PC-3 (cell line): ENCODE measurements around the gene AOAH. TPM values are rescaled to one million over a fixed set of nuclear protein-coding genes. Genes with fewer than 3 reads are reported as not detected.

Experiments used
- ATAC-seq: fragments of 200-7000 bp; cut with Tn5 transposase; 2 replicates; pipeline ENCODE4 v1.9.1; 2020; ENCODE audit warnings: mild to moderate bottlenecking, moderate library complexity
- BruUV-seq: library from RNA; stranded (reverse); fragments of 400-500 nt; replicated peaks from 2 replicates; lab custom pipeline; 2021; lab: Mats Ljungman, UMichigan
- CTCF ChIA-PET: fragments of 300-600 bp; sonication (Branson Sonifier 250); formaldehyde crosslinking; loops from one replicate; lab custom pipeline; 2022; ENCODE audit warnings: antibody characterized with exemption; lab: Charles Lee
- POLR2A ChIA-PET: fragments of 300-600 bp; sonication (Branson Sonifier 250); formaldehyde crosslinking; loops from one replicate; lab custom pipeline; 2022; ENCODE audit warnings: antibody characterized with exemption; ENCODE audit not compliant: unreplicated experiment; lab: Charles Lee
- DNase-seq: peaks from one replicate; pipeline ENCODE4 v3.0.0-alpha.2; 2015
- H2AFZ ChIP-seq: fragments of 300-600 bp; sonication (generic); 2 replicates; pipeline ENCODE4 v1.6.0; 2016; ENCODE audit warnings: antibody characterized with exemption, low read length
- H3F3A ChIP-seq: fragments of 300-600 bp; sonication (generic); one replicate; pipeline ENCODE4 v1.6.0; 2017; ENCODE audit warnings: antibody characterized with exemption, low read length, control low read depth, mild to moderate bottlenecking; ENCODE audit not compliant: unreplicated experiment
- H3K27ac ChIP-seq: fragments of 300-600 bp; sonication (generic); 2 replicates; pipeline ENCODE4 v1.5.1; 2016; ENCODE audit warnings: mild to moderate bottlenecking, low read length
- H3K27me3 ChIP-seq: fragments of 300-600 bp; sonication (generic); 2 replicates; pipeline ENCODE4 v1.6.1; 2016; ENCODE audit warnings: low read length, mixed read lengths
- H3K36me3 ChIP-seq: fragments of 300-600 bp; sonication (generic); 2 replicates; pipeline ENCODE4 v1.6.1; 2016; ENCODE audit warnings: low read depth, mixed run types, low read length, mixed read lengths
- H3K4me1 ChIP-seq: fragments of 300-600 bp; sonication (generic); 2 replicates; pipeline ENCODE4 v1.5.1; 2016; ENCODE audit warnings: low read length; ENCODE audit not compliant: insufficient read depth
- H3K4me2 ChIP-seq: fragments of 300-600 bp; sonication (generic); 2 replicates; pipeline ENCODE4 v1.6.0; 2016; ENCODE audit warnings: low read length
- H3K4me3 ChIP-seq: fragments of 300-600 bp; sonication (generic); 2 replicates; pipeline ENCODE4 v1.5.1; 2016; ENCODE audit warnings: mild to moderate bottlenecking, low read length, mixed read lengths
- H3K79me2 ChIP-seq: fragments of 300-600 bp; sonication (generic); 2 replicates; pipeline ENCODE4 v1.6.1; 2017; ENCODE audit warnings: low read length, mixed read lengths
- H3K9ac ChIP-seq: fragments of 300-600 bp; sonication (generic); 2 replicates; pipeline ENCODE4 v1.6.0; 2016; ENCODE audit warnings: mild to moderate bottlenecking, low read length
- H3K9me2 ChIP-seq: fragments of 300-600 bp; sonication (generic); replicated peaks from 2 replicates; pipeline ENCODE4 v1.6.1; 2016; ENCODE audit warnings: mixed run types, low read length, mixed read lengths
- H3K9me3 ChIP-seq: fragments of 300-600 bp; sonication (generic); 2 replicates; pipeline ENCODE4 v1.6.1; 2016; ENCODE audit warnings: low read length, mixed read lengths
- H4K20me1 ChIP-seq: fragments of 300-600 bp; sonication (generic); 2 replicates; pipeline ENCODE4 v1.6.1; 2016; ENCODE audit warnings: low read length, mixed read lengths
- CTCF ChIP-seq: fragments of 300-600 bp; sonication (generic); conservative IDR thresholded peaks from 2 replicates; pipeline ENCODE4 v1.5.1; 2017; ENCODE audit warnings: antibody characterized with exemption, low read depth, mild to moderate bottlenecking, low read length
- EZH2 ChIP-seq: fragments of 300-600 bp; sonication (generic); IDR thresholded peaks from one replicate; pipeline ENCODE4 v1.6.1; 2017; ENCODE audit warnings: antibody characterized with exemption, mild to moderate bottlenecking, low read length; ENCODE audit not compliant: unreplicated experiment
- EZH2phosphoT487 ChIP-seq: fragments of 300-600 bp; sonication (generic); IDR thresholded peaks from 2 replicates; pipeline ENCODE4 v1.6.1; 2018; ENCODE audit warnings: mild to moderate bottlenecking, antibody characterized with exemption, low read length, borderline replicate concordance
- intact Hi-C: fragments of 100-400 bp; cut with micrococcal nuclease; formaldehyde crosslinking; loops from 2 replicates; pipeline ENCODE4 v1.9.0; 2023
- total RNA-seq: library from RNA; depleted of rRNA; stranded (reverse); fragments of >200 nt; gene quantifications from 2 replicates; pipeline ENCODE4 v1.2.3, GENCODE V29; 2014

Gene AOAH
- total RNA-seq, 1 experiment from 2014 or later, result not detected

GRCh38 chr7:36626111-36626510 is 98.2 kb downstream of the AOAH start:
- BruUV-seq, result no TSS peak
- ATAC-seq, result no peak
- no peak overlapping the region for H2AFZ ChIP-seq
- ChIA-PET CTCF (no interaction called here), POLR2A (no interaction called here)
- no peaks in the 10 kb centered on the region for H4K20me1 ChIP-seq
- H3K36me3 ChIP-seq, result no peaks in the 10 kb centered on the region
- no peaks in the 10 kb centered on the region for H3F3A ChIP-seq
- H3K4me2 ChIP-seq, result no peak overlapping the region
- H3K9me3 ChIP-seq, result no peaks in the 10 kb centered on the region
- H3K9ac ChIP-seq, result no peak overlapping the region
- no peak overlapping the region for H3K4me3 ChIP-seq
- H3K9me2 ChIP-seq, result no peaks in the 10 kb centered on the region
- TF ChIP-seq EZH2phosphoT487 (no peak), CTCF (no peak), EZH2 (no peak)
- DNase-seq, result no peak
- H3K4me1 ChIP-seq, result no peaks in the 10 kb centered on the region
- no peak overlapping the region for H3K27ac ChIP-seq
- peaks cover 44% of the 10 kb centered on the region for H3K27me3 ChIP-seq
- no peaks in the 10 kb centered on the region for H3K79me2 ChIP-seq
- intact Hi-C loops, result no loop called here

- no peak overlapping the region for H3K27ac ChIP-seq
- CTCF ChIA-PET, result no interaction called here
- no TSS peak for BruUV-seq
Measured at GRCh38 chr7:36625247-36625646, 99.0 kb downstream of the AOAH start.

GRCh38 chr7:36623247-36623646 is 101.0 kb downstream of the AOAH start:
- Histone ChIP-seq H3K4me2 (no peak overlapping the region), H3K36me3 (no peaks in the 10 kb centered on the region), H3K27ac (no peak overlapping the region), H3K9ac (no peak overlapping the region), H2AFZ (no peak overlapping the region), H3K27me3 (peaks cover 40% of the 10 kb centered on the region), H4K20me1 (no peaks in the 10 kb centered on the region), H3F3A (no peaks in the 10 kb centered on the region), H3K9me3 (no peaks in the 10 kb centered on the region), H3K79me2 (no peaks in the 10 kb centered on the region), H3K4me3 (no peak overlapping the region), H3K9me2 (no peaks in the 10 kb centered on the region), H3K4me1 (no peaks in the 10 kb centered on the region)
- DNase-seq (no peak), ATAC-seq (no peak)
- CTCF ChIA-PET, result no interaction called here
- POLR2A ChIA-PET, result no interaction called here
- intact Hi-C loops, result no loop called here
- TF ChIP-seq CTCF (no peak), EZH2 (no peak)
- no TSS peak for BruUV-seq

More at GRCh38 chr7:36625247-36625646, 99.0 kb downstream of the AOAH start:
- Histone ChIP-seq H3K9me3 (no peaks in the 10 kb centered on the region), H3F3A (no peaks in the 10 kb centered on the region), H3K9ac (no peak overlapping the region), H3K4me1 (no peaks in the 10 kb centered on the region), H3K27me3 (peaks cover 44% of the 10 kb centered on the region), H3K36me3 (no peaks in the 10 kb centered on the region), H3K79me2 (no peaks in the 10 kb centered on the region), H3K9me2 (no peaks in the 10 kb centered on the region), H3K4me2 (no peak overlapping the region), H4K20me1 (no peaks in the 10 kb centered on the region), H3K4me3 (no peak overlapping the region), H2AFZ (no peak overlapping the region)
- DNase-seq, result no peak
- POLR2A ChIA-PET, result interaction anchor here (0.6 kb wide), 1 partner anchor 102 kb away, joined by 6 read pairs; no protein-coding TSS in a partner anchor
- intact Hi-C loops, result no loop called here
- ATAC-seq, result no peak
- TF ChIP-seq EZH2phosphoT487, result no peak
